GM12891 (cell line): ENCODE data around the gene NHLH1.

Experiments used
- DNase-seq: peaks from one replicate; pipeline ENCODE4 v3.0.0; 2011; ENCODE audit warnings: low spot score; ENCODE audit not compliant: insufficient read length
- FAIRE-seq: peaks from 2 replicates; lab custom pipeline; 2011; peaks lifted over from hg19 to GRCh38; lab: Jason Lieb, UNC
- PAX5 ChIP-seq: IDR thresholded peaks from 2 replicates; pipeline ENCODE4 v1.6.1; 2011; ENCODE audit warnings: low read length, moderate library complexity, mild to moderate bottlenecking; ENCODE audit not compliant: insufficient read depth, severe bottlenecking
- POLR2A ChIP-seq: IDR thresholded peaks from 2 replicates; pipeline ENCODE4 v1.6.1; 2011; ENCODE audit warnings: low read depth, low read length, control low read depth
- POLR2AphosphoS5 ChIP-seq: IDR thresholded peaks from 2 replicates; pipeline ENCODE4 v1.6.1; 2011; ENCODE audit warnings: low read depth, low read length, control low read depth
- POU2F2 ChIP-seq: IDR thresholded peaks from 2 replicates; pipeline ENCODE4 v1.6.1; 2011; ENCODE audit warnings: low read depth, mild to moderate bottlenecking, control low read depth, low read length, moderate library complexity
- SPI1 ChIP-seq: IDR thresholded peaks from 2 replicates; pipeline ENCODE4 v1.6.1; 2011; ENCODE audit warnings: low read depth, low read length, control low read depth
- TAF1 ChIP-seq: IDR thresholded peaks from 2 replicates; pipeline ENCODE4 v1.6.1; 2011; ENCODE audit warnings: low read depth, low read length, control low read depth

NHLH1 gene

GRCh38 chr1:160358073-160358472 is 8.8 kb upstream of the NHLH1 start:
- FAIRE-seq = no peak
- TF ChIP-seq POLR2A (no peak), POU2F2 (no peak), POLR2AphosphoS5 (no peak), SPI1 (no peak), TAF1 (no peak), PAX5 (no peak)
- no peak for DNase-seq

GRCh38 chr1:160359559-160360226 is 7.2 kb upstream of the NHLH1 start:
- no peak for FAIRE-seq
- DNase-seq = no peak
- no peak for TF ChIP-seq PAX5
- no peak for TF ChIP-seq TAF1
- no peak for TF ChIP-seq POLR2A
- TF ChIP-seq POU2F2 = no peak
- TF ChIP-seq POLR2AphosphoS5 = no peak
- no peak for TF ChIP-seq SPI1

GRCh38 chr1:160360227-160360695 is 6.6 kb upstream of the NHLH1 start:
- FAIRE-seq = no peak
- TF ChIP-seq PAX5 (no peak), POU2F2 (no peak), TAF1 (no peak), POLR2AphosphoS5 (no peak), POLR2A (no peak), SPI1 (no peak)

GRCh38 chr1:160361199-160361598 is 5.7 kb upstream of the NHLH1 start:
- DNase-seq = no peak
- TF ChIP-seq POLR2A = no peak
- TF ChIP-seq TAF1 = no peak
- TF ChIP-seq SPI1 = no peak
- TF ChIP-seq POLR2AphosphoS5 = no peak
- no peak for TF ChIP-seq PAX5
- TF ChIP-seq POU2F2 = no peak
- FAIRE-seq = no peak

More at GRCh38 chr1:160360227-160360695, 6.6 kb upstream of the NHLH1 start:
- DNase-seq = no peak

- DNase-seq (no peak), FAIRE-seq (no peak)
- TF ChIP-seq POLR2AphosphoS5 (no peak), PAX5 (no peak), POU2F2 (no peak), SPI1 (no peak), TAF1 (no peak), POLR2A (no peak)
Observed at GRCh38 chr1:160361814-160362167, 5.1 kb upstream of the NHLH1 start.

GRCh38 chr1:160362168-160362957 is 4.5 kb upstream of the NHLH1 start:
- FAIRE-seq (no peak), DNase-seq (no peak)
- no peak for TF ChIP-seq TAF1
- no peak for TF ChIP-seq POU2F2
- no peak for TF ChIP-seq SPI1
- no peak for TF ChIP-seq POLR2AphosphoS5
- TF ChIP-seq PAX5 = no peak
- TF ChIP-seq POLR2A = no peak

GRCh38 chr1:160363010-160363409 is 3.9 kb upstream of the NHLH1 start:
- FAIRE-seq (peak; percentile 13), DNase-seq (no peak)
- TF ChIP-seq SPI1 (no peak), PAX5 (no peak)

- FAIRE-seq = no peak
Observed at GRCh38 chr1:160363951-160364735, 2.7 kb upstream of the NHLH1 start.

More at GRCh38 chr1:160363951-160364735, 2.7 kb upstream of the NHLH1 start:
- DNase-seq = no peak
- TF ChIP-seq POLR2AphosphoS5 = no peak
- TF ChIP-seq SPI1 = no peak
- no peak for TF ChIP-seq PAX5
- TF ChIP-seq POLR2A = no peak
- TF ChIP-seq TAF1 = no peak
- TF ChIP-seq POU2F2 = no peak
